H1 (cell line): ENCODE data around the gene SERTAD2. TPM values are rescaled to one million over a fixed set of nuclear protein-coding genes. Genes with fewer than 3 reads are reported as not detected.

Experiments used
- CTCF ChIA-PET: fragments of 300-600 bp; sonication (Branson Sonifier 250); formaldehyde crosslinking; loops from one replicate; lab custom pipeline; 2021; ENCODE audit not compliant: partially characterized antibody; lab: Charles Lee
- POLR2A ChIA-PET: fragments of 300-600 bp; sonication (Branson Sonifier 250); formaldehyde crosslinking; loops from one replicate; lab custom pipeline; 2021; ENCODE audit warnings: inconsistent platforms; ENCODE audit not compliant: partially characterized antibody; lab: Charles Lee
- DNase-seq, 2 experiments: peaks; one replicate each; pipeline versions ENCODE4 v3.0.0 to v3.0.0-alpha.2; 2010 to 2022; ENCODE audit warnings: low spot score in 2 of 2, low read depth in 1 of 2, mixed read lengths in 1 of 2
- FAIRE-seq: peaks from 2 replicates; lab custom pipeline; 2011; peaks lifted over from hg19 to GRCh38; lab: Jason Lieb, UNC
- H2AFZ ChIP-seq: 2 replicates; pipeline ENCODE4 v1.8.1; 2012; ENCODE audit warnings: low read length, inconsistent platforms
- H2AK5ac ChIP-seq: 2 replicates; pipeline ENCODE4 v1.6.1; 2013; ENCODE audit warnings: low read depth, low read length
- H2BK120ac ChIP-seq: replicated peaks from 2 replicates; pipeline ENCODE3; 2013; ENCODE audit warnings: low read depth, low read length, inconsistent platforms
- H2BK12ac ChIP-seq: 2 replicates; pipeline ENCODE4 v1.6.1; 2013; ENCODE audit warnings: low read depth, low read length
- H2BK15ac ChIP-seq: 2 replicates; pipeline ENCODE4 v1.6.1; 2013; ENCODE audit warnings: low read length
- H2BK20ac ChIP-seq: 2 replicates; pipeline ENCODE4 v1.6.1; 2013; ENCODE audit warnings: low read length
- H2BK5ac ChIP-seq: 2 replicates; pipeline ENCODE4 v1.6.1; 2013; ENCODE audit warnings: low read depth, low read length
- H3K14ac ChIP-seq: 2 replicates; pipeline ENCODE4 v1.6.1; 2013; ENCODE audit warnings: inconsistent platforms; ENCODE audit not compliant: insufficient read length
- H3K18ac ChIP-seq: 2 replicates; pipeline ENCODE4 v1.6.1; 2013; ENCODE audit warnings: low read length; ENCODE audit errors: extremely low read depth
- H3K23ac ChIP-seq: 2 replicates; pipeline ENCODE4 v1.6.1; 2013; ENCODE audit warnings: inconsistent platforms; ENCODE audit not compliant: insufficient read length
- H3K23me2 ChIP-seq: 2 replicates; pipeline ENCODE4 v1.6.1; 2013; ENCODE audit warnings: low read depth, low read length
- H3K27ac ChIP-seq: 2 replicates; pipeline ENCODE4 v1.6.1; 2011; ENCODE audit warnings: low read depth, low read length, inconsistent platforms
- H3K27me3 ChIP-seq, 4 experiments: replicated peaks in 1 of 4; 1 replicate in 1 of 4; 2 replicates in 3 of 4; pipeline versions ENCODE4 v1.6.1 to v1.8.1; 2011 to 2013; ENCODE audit warnings: low read length in 3 of 4, mild to moderate bottlenecking in 3 of 4, inconsistent platforms in 2 of 4, mixed read lengths in 2 of 4, moderate library complexity in 1 of 4; ENCODE audit not compliant: control insufficient read depth in 3 of 4, insufficient read depth in 3 of 4; ENCODE audit errors: extremely low read depth in 1 of 4
- H3K36me3 ChIP-seq, 4 experiments: 2 replicates each; pipeline versions ENCODE4 v1.6.1 to v1.8.1; 2011 to 2013; ENCODE audit warnings: mild to moderate bottlenecking in 4 of 4, low read length in 3 of 4, moderate library complexity in 2 of 4, control low read depth in 1 of 4, inconsistent platforms in 1 of 4; ENCODE audit not compliant: insufficient read depth in 4 of 4, control insufficient read depth in 2 of 4
- H3K4ac ChIP-seq: replicated peaks from 2 replicates; pipeline ENCODE3; 2013; ENCODE audit warnings: low read length, low read depth, mixed read lengths, inconsistent platforms; ENCODE audit not compliant: insufficient read length
- H3K4me1 ChIP-seq, 4 experiments: replicated peaks in 1 of 4; 1 replicate in 1 of 4; 2 replicates in 3 of 4; pipeline versions ENCODE4 v1.6.1 to v1.8.1; 2011 to 2013; ENCODE audit warnings: low read length in 3 of 4, inconsistent platforms in 2 of 4, mixed read lengths in 1 of 4; ENCODE audit not compliant: insufficient read depth in 4 of 4, control insufficient read depth in 3 of 4
- H3K4me2 ChIP-seq, 2 experiments: 2 replicates each; pipeline versions ENCODE4 v1.6.1 to v1.8.1; 2011 to 2013; ENCODE audit warnings: low read depth in 2 of 2, low read length in 2 of 2, control low read depth in 1 of 2, inconsistent platforms in 1 of 2, mild to moderate bottlenecking in 1 of 2; ENCODE audit not compliant: insufficient read depth in 1 of 2
- H3K4me3 ChIP-seq, 4 experiments: fragments of 200-600, 300-600 bp in 1 of 4; sonication (generic), shearing (Covaris generic), sonication (Bioruptor Twin) in 1 of 4; 2 replicates each; pipeline versions ENCODE4 v1.5.1 to v1.8.1; 2011 to 2016; ENCODE audit warnings: low read length in 4 of 4, low read depth in 3 of 4, control low read depth in 2 of 4, inconsistent platforms in 2 of 4, mild to moderate bottlenecking in 2 of 4, mixed read lengths in 1 of 4, moderate library complexity in 1 of 4; ENCODE audit not compliant: insufficient read depth in 2 of 4; ENCODE audit errors: extremely low read depth in 1 of 4
- H3K56ac ChIP-seq: replicated peaks from 2 replicates; pipeline ENCODE3; 2013; ENCODE audit warnings: low read depth, mild to moderate bottlenecking, mixed read lengths, low read length, inconsistent platforms; ENCODE audit not compliant: insufficient read length
- H3K79me1 ChIP-seq: 2 replicates; pipeline ENCODE4 v1.6.1; 2013; ENCODE audit warnings: low read depth, low read length, control low read depth
- H3K79me2 ChIP-seq, 2 experiments: 2 replicates each; pipeline versions ENCODE4 v1.6.1 to v1.8.1; 2012 to 2013; ENCODE audit warnings: low read length in 2 of 2, mild to moderate bottlenecking in 2 of 2, inconsistent platforms in 1 of 2; ENCODE audit not compliant: insufficient read depth in 2 of 2, control insufficient read depth in 1 of 2
- H3K9ac ChIP-seq, 4 experiments: replicated peaks in 1 of 4; 1 replicate in 1 of 4; 2 replicates in 3 of 4; pipeline versions ENCODE4 v1.6.1 to v1.8.1; 2011 to 2013; ENCODE audit warnings: low read depth in 3 of 4, low read length in 3 of 4, control low read depth in 2 of 4, mild to moderate bottlenecking in 2 of 4, moderate library complexity in 2 of 4, inconsistent platforms in 1 of 4; ENCODE audit errors: extremely low read depth in 1 of 4
- H3K9me3 ChIP-seq, 2 experiments: 2 replicates each; pipeline versions ENCODE4 v1.6.1 to v1.8.1; 2012 to 2013; ENCODE audit warnings: mild to moderate bottlenecking in 2 of 2, moderate library complexity in 2 of 2, control low read depth in 1 of 2, inconsistent platforms in 1 of 2, low read depth in 1 of 2, low read length in 1 of 2, mixed read lengths in 1 of 2; ENCODE audit not compliant: insufficient read depth in 2 of 2
- H4K20me1 ChIP-seq, 2 experiments: replicated peaks in 1 of 2; 2 replicates each; pipeline versions ENCODE3 to v1.8.1; 2011 to 2013; ENCODE audit warnings: inconsistent platforms in 2 of 2, low read length in 2 of 2, mild to moderate bottlenecking in 1 of 2; ENCODE audit not compliant: insufficient read depth in 2 of 2, control insufficient read depth in 1 of 2
- H4K5ac ChIP-seq: 2 replicates; pipeline ENCODE4 v1.6.1; 2013; ENCODE audit warnings: low read length, low read depth, mixed read lengths, inconsistent platforms; ENCODE audit not compliant: insufficient read length
- H4K8ac ChIP-seq: 2 replicates; pipeline ENCODE4 v1.8.0; 2013; ENCODE audit warnings: mild to moderate bottlenecking, moderate library complexity, low read length, inconsistent platforms; ENCODE audit not compliant: insufficient read depth; ENCODE audit errors: extremely low read depth
- H4K91ac ChIP-seq: replicated peaks from 2 replicates; pipeline ENCODE3; 2013; ENCODE audit warnings: low read length, mixed read lengths, inconsistent platforms; ENCODE audit not compliant: insufficient read length
- WGBS, 2 experiments: shearing (Covaris generic) in 1 of 2; methylation state at CpG; one replicate each; pipeline versions ENCODE4 v1.1.6 to v1.1.7; 2013 to 2015; ENCODE audit warnings: low lambda C conversion rate in 2 of 2, mixed read lengths in 2 of 2, inconsistent platforms in 1 of 2, low coverage in 1 of 2, missing lambda C conversion rate in 1 of 2; ENCODE audit not compliant: insufficient replicate concordance in 2 of 2, insufficient coverage in 1 of 2, insufficient read length in 1 of 2; ENCODE audit errors: extremely low coverage in 1 of 2, missing lambda C conversion rate in 1 of 2; 5-methylcytosine and 5-hydroxymethylcytosine counted together
- polyA plus RNA-seq, 7 experiments: library from polyadenylated mRNA; depleted of rRNA in 3 of 7; stranded (reverse) in 5 of 7; unstranded in 2 of 7; fragments of >200 nt in 5 of 7; fragments of 200-250 nt in 2 of 7; gene quantifications; 1 replicate in 5 of 7; 2 replicates in 1 of 7; 4 replicates in 1 of 7; pipeline versions ENCODE4 v1.2.1 to v1.2.3, GENCODE V29; 2011 to 2013; ENCODE audit warnings: missing spikeins in 2 of 7, mixed read lengths in 2 of 7
- total RNA-seq: library from RNA; stranded (reverse); fragmentation: NEBNext Ultra II Directional; extraction: Animal tissue kit (Norgen Biotek cat#: 25700); gene quantifications from 2 replicates; pipeline ENCODE4 v1.2.1, GENCODE V29; 2021

The SERTAD2 gene
- total and polyA plus RNA-seq, 2 of the 8 experiments (the other 6 are each of a cell fraction or from before 2014, with no cell fraction given): 2.9 to 4.5 TPM

DNA sequence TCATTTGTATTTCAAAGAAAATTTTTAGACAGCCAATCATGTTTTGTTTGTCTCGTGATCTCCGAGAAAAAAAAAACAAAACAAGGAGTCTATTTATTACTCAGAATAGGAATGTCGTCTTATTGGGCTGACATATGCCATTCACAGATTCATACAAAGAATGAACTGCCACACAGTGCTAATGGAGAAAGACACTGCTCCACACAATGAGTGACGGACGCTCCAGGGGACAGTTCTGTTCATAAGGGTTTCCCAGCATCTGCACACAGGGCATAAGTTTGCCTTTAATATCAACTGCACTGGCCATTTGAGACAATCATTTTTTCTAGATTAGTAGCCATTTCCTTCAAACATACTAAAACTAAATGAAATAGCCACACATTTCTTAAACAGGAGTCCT, 3.4 kb downstream of the SERTAD2 start:
- Histone ChIP-seq H3K4me1 (peaks cover 3 to 14% (median 8%) of the 10 kb centered on the region in 4 experiments), H2BK20ac (no peak overlapping the region), H3K23ac (no peak overlapping the region), H4K20me1 (peaks cover 11 to 15% of the 10 kb centered on the region in 2 experiments), H2BK5ac (no peak overlapping the region), H2BK120ac (no peak overlapping the region), H3K56ac (no peak overlapping the region), H3K4ac (no peak overlapping the region), H4K8ac (no peak overlapping the region), H4K91ac (no peak overlapping the region), H2BK12ac (no peak overlapping the region), H3K9ac (no peak overlapping the region), H4K5ac (no peak overlapping the region), H3K27me3 (peaks cover 2 to 18% (median 11%) of the 10 kb centered on the region in 4 experiments; a peak in 6 of 7 replicates), H2AK5ac (no peak overlapping the region), H3K79me2 (peaks cover 0 to 29% of the 10 kb centered on the region in 2 experiments; a peak in 2 of 4 replicates), H3K36me3 (no peaks in the 10 kb centered on the region), H3K79me1 (no peaks in the 10 kb centered on the region; the same call in 1 of the 2 replicates), H3K18ac (no peak overlapping the region), H3K4me2 (no peak overlapping the region), H3K23me2 (peaks cover 11% of the 10 kb centered on the region), H2BK15ac (no peak overlapping the region), H3K14ac (no peak overlapping the region), H3K4me3 (no peak overlapping the region), H3K9me3 (no peaks in the 10 kb centered on the region), H3K27ac (no peak overlapping the region), H2AFZ (no peak overlapping the region)
- FAIRE-seq (no peak), DNase-seq (no peak)
- WGBS, 2 experiments: 77% methylated on average over 5 of the region's 5 CpGs; no CpG with 5 or more reads in 1 of the 2 experiments
- ChIA-PET CTCF (interaction anchor here (0.8 to 27.4 kb wide), 11 partner anchors 28 to 223 kb away, joined by 3 to 389 read pairs (median 4); no protein-coding TSS in a partner anchor), POLR2A (interaction anchor here (1.3 kb wide), 1 partner anchor 223 kb away, joined by 3 read pairs; no protein-coding TSS in a partner anchor)
